ENCODE results near the gene DNAJC5.
"Not testable (repeated sequence)": the region's sequence is repeated elsewhere in the genome, so short reads cannot be mapped to it uniquely, and the experiment has no call there.

Gene DNAJC5, protein sequence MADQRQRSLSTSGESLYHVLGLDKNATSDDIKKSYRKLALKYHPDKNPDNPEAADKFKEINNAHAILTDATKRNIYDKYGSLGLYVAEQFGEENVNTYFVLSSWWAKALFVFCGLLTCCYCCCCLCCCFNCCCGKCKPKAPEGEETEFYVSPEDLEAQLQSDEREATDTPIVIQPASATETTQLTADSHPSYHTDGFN

DNA sequence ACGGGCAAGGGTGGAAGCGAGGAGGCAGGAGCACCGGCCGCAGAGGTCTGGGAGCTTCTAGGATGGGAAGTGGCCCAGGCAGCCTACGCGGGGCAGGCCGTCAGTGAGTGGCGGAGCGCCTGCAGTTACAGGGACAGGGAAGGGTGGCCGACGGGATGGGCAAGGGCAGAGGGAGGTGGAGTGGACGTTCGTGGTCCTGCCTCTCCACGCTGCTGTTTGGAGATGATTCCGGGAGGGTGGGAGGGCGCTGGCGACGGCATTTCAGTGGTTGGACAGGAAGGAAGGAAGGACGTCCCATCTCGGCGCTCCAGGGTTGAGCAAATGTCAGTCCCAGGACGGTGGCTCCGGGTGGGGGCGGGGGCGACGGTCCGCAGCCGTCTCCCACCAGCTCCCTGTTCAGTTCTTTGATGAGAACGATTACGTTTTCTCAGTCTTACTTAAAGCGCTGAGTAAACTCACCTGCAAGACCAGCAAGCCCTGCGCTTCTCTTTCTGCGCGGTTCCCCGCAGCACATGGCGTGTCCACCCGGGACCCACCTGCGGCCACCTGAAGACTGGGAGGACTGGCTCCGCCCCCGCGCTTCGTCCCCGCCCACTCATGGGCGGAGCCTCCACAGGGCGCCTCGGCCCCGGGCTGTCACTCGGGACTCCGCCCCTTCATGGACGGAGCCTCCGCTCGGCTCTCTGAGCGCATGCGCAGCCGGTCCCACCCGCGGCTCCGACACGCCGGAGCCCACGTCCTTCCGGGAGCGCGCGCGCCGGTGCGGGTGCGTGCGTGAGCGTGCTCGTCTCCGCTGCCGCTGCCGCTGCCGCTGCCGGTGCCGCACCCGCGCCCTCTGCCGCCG, at the start of gene DNAJC5:
TSS of gene DNAJC5 (plus strand) at position 769 of the 844 bp plus-strand sequence. CDS start 33,220 bp downstream, outside the sequence.
- H3K4me3 ChIP-seq (ENCODE audit: low read length), result peak within 1 kb of the TSS; percentile 92
- peak; percentile 98 for DNase-seq (ENCODE audit: low read depth)
- H3K9ac ChIP-seq (ENCODE audit: low read length), result peak within 1 kb of the TSS; percentile 95
- no peaks in the 10 kb centered on the region for H3K27me3 ChIP-seq (replicated peaks; ENCODE audit: control insufficient read depth, insufficient read depth, low read length)
- peaks cover 29% of the 10 kb centered on the region for H3K4me1 ChIP-seq (ENCODE audit: control insufficient read depth, insufficient read depth, low read length)
- H3K36me3 ChIP-seq (ENCODE audit: control insufficient read depth, insufficient read depth, low read length, severe bottlenecking), result peaks cover 28% of the 10 kb centered on the region
- H3K9me3 ChIP-seq (ENCODE audit: control insufficient read depth, low read length), result no peaks in the 10 kb centered on the region

DNA sequence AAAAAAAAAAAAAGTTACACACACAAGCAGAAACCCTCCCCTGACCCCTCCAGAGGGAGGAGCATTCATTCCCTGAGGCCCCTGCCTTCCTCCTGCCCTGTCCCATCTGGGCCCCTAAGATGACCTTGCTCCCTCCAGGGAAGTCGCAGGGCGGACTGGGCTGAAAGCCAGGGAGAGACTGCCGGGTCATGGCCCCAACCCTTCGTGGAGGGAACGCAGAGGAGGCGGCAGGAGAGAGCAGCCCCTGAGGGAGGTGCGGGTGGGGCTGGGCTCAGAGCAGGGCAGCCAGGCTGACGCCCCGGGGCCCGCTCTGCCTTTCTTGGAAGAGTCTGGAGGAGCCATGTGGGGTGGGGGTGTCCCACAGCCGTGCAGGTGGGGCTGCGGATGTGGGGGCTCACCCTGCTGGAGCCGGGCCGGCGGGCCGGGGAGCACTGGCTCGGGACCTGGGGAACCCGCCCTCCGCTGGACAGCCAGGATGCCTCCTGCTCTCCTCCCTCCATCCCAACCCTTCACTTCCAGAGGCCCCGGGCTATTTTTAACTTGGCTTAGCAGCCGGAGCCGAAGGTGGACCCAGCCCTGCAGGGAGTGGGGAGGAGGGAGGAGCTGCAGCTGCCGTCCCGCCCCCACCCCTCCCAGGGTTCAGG, 48.7 kb upstream of the DNAJC5 start:
- H3K27me3 ChIP-seq (replicated peaks; ENCODE audit: control insufficient read depth, insufficient read depth, low read length), result peaks cover 30% of the 10 kb centered on the region
- no peak overlapping the region for H3K4me3 ChIP-seq (ENCODE audit: low read length)
- no peaks in the 10 kb centered on the region for H3K36me3 ChIP-seq (ENCODE audit: control insufficient read depth, insufficient read depth, low read length, severe bottlenecking)
- H3K9me3 ChIP-seq (ENCODE audit: control insufficient read depth, low read length), result no peaks in the 10 kb centered on the region
- H3K9ac ChIP-seq (ENCODE audit: low read length), result no peak overlapping the region
- DNase-seq (ENCODE audit: low read depth), result peak; percentile 49
- H3K4me1 ChIP-seq (ENCODE audit: control insufficient read depth, insufficient read depth, low read length), result peaks cover 7% of the 10 kb centered on the region

DNA sequence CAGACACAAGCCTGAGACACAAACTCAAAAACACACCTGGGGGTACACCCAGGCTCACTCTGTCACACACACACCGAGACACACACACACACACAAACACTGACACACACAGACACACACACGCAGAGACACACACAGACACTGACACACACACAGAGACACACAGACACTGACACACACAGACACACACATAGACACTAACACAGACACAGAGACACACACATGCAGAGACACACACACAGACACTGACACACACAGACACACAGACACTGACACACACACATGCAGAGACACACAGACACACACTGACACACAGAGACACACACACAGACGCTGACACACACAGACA, 48.1 kb upstream of the DNAJC5 start:
- Histone ChIP-seq H3K4me1 (ENCODE audit: control insufficient read depth, insufficient read depth, low read length) (peaks cover 7% of the 10 kb centered on the region), H3K27me3 (replicated peaks; ENCODE audit: control insufficient read depth, insufficient read depth, low read length) (peaks cover 30% of the 10 kb centered on the region), H3K9ac (ENCODE audit: low read length) (no peak overlapping the region), H3K9me3 (ENCODE audit: control insufficient read depth, low read length) (no peaks in the 10 kb centered on the region), H3K36me3 (ENCODE audit: control insufficient read depth, insufficient read depth, low read length, severe bottlenecking) (no peaks in the 10 kb centered on the region), H3K4me3 (ENCODE audit: low read length) (no peak overlapping the region)
- DNase-seq (ENCODE audit: low read depth), result no peak

DNA sequence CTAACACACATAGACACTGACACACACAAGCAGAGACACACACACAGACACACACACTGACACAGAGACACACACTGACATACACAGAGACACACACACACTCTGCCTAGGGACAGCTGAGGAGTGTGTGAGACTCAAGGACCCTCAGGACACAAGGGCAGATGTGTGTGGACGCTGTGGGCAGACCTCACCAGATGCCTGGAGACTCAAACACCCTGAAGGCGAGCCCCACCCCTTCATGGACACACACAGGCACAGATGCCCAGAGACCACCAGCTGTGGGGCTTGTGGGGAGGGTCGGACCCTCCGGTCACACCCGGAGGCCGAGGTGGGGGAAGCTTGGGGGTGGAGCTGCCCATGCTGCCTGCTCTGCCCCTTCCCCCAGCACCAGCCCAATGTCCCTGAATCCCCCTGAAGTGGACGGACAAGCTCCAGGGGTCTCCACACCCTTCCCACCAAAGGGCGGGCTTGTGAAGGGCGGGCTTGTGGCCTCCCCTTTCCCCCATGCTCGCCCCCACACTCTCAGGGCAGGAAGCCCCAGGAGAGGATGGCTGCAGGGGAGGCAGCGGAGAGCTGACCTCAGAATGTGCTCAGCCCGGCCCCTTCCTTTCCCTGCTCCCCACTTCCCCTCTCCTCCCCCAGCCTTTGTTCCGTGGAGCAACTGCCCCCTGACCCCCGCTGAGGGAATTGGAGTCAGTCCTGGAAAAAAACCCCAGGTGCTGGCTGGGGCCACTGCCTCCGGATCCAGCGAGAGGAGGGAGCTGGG, 47.5 kb upstream of the DNAJC5 start:
- H3K4me3 ChIP-seq (ENCODE audit: low read length), result no peak overlapping the region
- no peaks in the 10 kb centered on the region for H3K9me3 ChIP-seq (ENCODE audit: control insufficient read depth, low read length)
- H3K36me3 ChIP-seq (ENCODE audit: control insufficient read depth, insufficient read depth, low read length, severe bottlenecking), result no peaks in the 10 kb centered on the region
- peaks cover 30% of the 10 kb centered on the region for H3K27me3 ChIP-seq (replicated peaks; ENCODE audit: control insufficient read depth, insufficient read depth, low read length)
- H3K9ac ChIP-seq (ENCODE audit: low read length), result no peak overlapping the region
- peaks cover 7% of the 10 kb centered on the region for H3K4me1 ChIP-seq (ENCODE audit: control insufficient read depth, insufficient read depth, low read length)
- no peak for DNase-seq (ENCODE audit: low read depth)

DNA sequence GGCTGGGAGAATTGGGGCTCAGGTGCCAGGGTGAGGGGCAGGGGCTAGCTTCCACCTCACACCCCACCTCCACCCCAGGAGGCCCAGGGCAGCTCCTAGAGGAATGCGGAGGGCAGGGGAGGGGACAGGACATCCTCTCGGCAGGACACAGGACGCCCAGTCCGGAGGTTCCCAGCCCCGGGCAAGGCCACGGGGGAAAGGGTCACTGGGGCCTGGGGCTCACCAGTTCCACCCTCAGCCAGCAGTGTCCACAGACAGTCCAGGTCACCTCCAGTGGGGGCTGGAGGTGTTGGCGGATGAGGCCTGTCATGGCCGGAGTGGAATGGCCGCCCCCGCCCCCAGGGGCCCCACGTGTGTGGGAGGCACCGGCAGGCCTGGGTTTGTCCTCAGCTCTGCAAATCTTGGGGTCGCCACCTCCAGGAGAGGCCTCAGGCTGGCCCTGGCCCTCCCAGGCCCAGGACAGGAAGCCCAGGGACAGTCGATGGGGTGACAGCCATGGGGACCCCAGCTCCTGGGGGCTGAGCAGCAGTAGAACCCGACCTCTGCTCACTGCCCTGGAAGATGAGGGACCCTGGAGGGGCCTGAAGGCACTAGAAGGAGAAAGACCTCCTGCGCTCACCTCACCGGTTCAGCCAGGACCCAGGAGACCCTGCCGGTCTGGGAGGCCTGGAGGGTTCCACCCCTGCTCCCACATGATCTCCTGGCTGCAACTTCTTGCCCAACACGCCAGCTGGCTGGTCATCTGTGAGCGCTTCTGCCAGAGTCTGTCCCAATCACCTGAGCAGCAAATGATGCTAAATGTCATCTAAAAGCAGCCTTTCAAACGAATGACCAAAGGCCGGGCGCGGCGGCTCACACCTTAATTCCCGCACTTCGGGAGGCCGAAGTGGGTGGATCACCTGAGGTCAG, 46.7 kb upstream of the DNAJC5 start:
- Histone ChIP-seq H3K9me3 (ENCODE audit: control insufficient read depth, low read length) (no peaks in the 10 kb centered on the region), H3K27me3 (replicated peaks; ENCODE audit: control insufficient read depth, insufficient read depth, low read length) (peaks cover 27% of the 10 kb centered on the region), H3K36me3 (ENCODE audit: control insufficient read depth, insufficient read depth, low read length, severe bottlenecking) (no peaks in the 10 kb centered on the region), H3K4me1 (ENCODE audit: control insufficient read depth, insufficient read depth, low read length) (peaks cover 7% of the 10 kb centered on the region), H3K4me3 (ENCODE audit: low read length) (no peak overlapping the region), H3K9ac (ENCODE audit: low read length) (no peak overlapping the region)
- no peak for DNase-seq (ENCODE audit: low read depth)

DNA sequence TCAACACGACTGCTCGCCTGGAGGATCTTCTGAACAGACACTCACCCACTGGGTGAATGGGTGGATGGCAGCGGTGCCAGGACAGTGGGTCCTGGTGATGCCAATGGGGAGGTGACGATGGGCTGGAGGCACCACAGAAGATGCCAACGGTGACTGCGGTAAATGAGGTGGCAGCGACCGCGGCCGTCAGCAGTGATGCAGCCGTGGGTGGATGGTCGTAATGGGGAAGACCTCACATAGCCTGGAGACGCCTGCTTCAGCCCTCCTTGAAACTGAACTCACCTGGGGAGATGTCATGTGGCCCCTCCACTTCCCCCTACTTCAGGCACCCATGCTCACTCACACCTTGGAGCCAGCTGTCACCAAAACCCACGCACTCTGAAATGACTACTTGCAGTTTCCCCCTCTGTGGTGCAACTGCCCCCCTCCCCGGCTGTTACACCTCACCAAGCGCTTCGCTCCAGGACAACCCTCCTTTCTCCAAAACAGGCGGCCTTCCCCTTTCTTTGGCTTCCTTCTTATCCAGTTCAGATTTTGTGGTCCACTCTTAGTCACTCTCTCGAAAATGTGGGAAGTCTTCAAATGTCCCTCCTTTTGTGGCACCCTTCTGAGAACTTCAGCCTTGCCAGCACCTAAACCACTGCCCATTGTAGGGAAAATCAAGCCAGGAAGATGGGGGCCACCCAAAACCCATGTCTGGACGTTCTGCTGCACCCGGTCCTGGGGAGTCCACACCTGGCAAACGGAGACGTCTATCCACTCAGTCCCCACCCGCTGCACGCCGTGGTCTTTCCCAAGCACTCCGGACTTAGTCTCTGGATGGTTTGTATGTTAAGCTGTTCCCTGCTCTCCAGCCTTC, 44.0 kb upstream of the DNAJC5 start:
- no peak overlapping the region for H3K9ac ChIP-seq (ENCODE audit: low read length)
- no peak for DNase-seq (ENCODE audit: low read depth)
- no peaks in the 10 kb centered on the region for H3K36me3 ChIP-seq (ENCODE audit: control insufficient read depth, insufficient read depth, low read length, severe bottlenecking)
- H3K9me3 ChIP-seq (ENCODE audit: control insufficient read depth, low read length), result no peaks in the 10 kb centered on the region
- peaks cover 10% of the 10 kb centered on the region for H3K27me3 ChIP-seq (replicated peaks; ENCODE audit: control insufficient read depth, insufficient read depth, low read length)
- no peak overlapping the region for H3K4me3 ChIP-seq (ENCODE audit: low read length)
- H3K4me1 ChIP-seq (ENCODE audit: control insufficient read depth, insufficient read depth, low read length), result peaks cover 13% of the 10 kb centered on the region

DNA sequence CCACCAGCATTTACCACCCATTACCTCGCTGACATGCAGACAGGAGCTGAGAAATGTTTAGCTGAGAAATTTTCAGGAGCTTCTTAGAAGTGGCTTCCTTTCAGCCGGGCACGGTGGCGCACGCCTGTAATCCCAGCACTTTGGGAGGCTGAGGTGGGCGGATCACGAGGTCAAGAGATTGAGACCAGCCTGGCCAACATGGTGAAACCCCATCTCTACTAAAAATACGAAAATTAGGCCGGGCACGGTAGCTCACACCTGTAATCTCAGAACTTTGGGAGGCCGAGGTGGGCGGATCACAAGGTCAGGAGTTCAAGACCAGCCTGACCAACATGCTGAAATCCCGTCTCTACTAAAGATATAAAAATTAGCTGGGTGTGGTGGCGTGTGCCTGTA, 43.4 kb upstream of the DNAJC5 start:
- not testable (repeated sequence) for H3K4me1 ChIP-seq (ENCODE audit: control insufficient read depth, insufficient read depth, low read length); H3K9me3 ChIP-seq (ENCODE audit: control insufficient read depth, low read length)

DNA sequence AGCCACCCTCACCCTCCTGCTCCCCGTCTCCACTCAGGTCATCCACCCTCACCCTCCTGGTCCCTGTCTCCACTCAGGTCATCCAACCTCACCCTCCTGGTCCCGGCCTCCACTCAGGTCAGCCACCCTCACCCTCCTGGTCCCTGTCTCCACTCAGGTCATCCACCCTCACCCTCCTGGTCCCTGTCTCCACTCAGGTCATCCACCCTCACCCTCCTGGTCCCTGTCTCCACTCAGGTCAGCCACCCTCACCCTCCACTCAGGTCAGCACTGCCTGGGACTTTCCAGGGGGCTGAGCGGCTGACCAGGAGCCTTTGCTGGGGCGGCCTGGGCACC, 41.2 kb upstream of the DNAJC5 start:
- H3K4me1 ChIP-seq (ENCODE audit: control insufficient read depth, insufficient read depth, low read length), result peaks cover 14% of the 10 kb centered on the region
- not testable (repeated sequence) for H3K36me3 ChIP-seq (ENCODE audit: control insufficient read depth, insufficient read depth, low read length, severe bottlenecking); H3K9ac ChIP-seq (ENCODE audit: low read length); H3K27me3 ChIP-seq (replicated peaks; ENCODE audit: control insufficient read depth, insufficient read depth, low read length); H3K9me3 ChIP-seq (ENCODE audit: control insufficient read depth, low read length); H3K4me3 ChIP-seq (ENCODE audit: low read length); DNase-seq (ENCODE audit: low read depth)

More for the DNA sequence above, 43.4 kb upstream of the DNAJC5 start:
- H3K4me3 ChIP-seq (ENCODE audit: low read length); DNase-seq (ENCODE audit: low read depth); H3K27me3 ChIP-seq (replicated peaks; ENCODE audit: control insufficient read depth, insufficient read depth, low read length); H3K9ac ChIP-seq (ENCODE audit: low read length); H3K36me3 ChIP-seq (ENCODE audit: control insufficient read depth, insufficient read depth, low read length, severe bottlenecking): not testable (repeated sequence)

DNA sequence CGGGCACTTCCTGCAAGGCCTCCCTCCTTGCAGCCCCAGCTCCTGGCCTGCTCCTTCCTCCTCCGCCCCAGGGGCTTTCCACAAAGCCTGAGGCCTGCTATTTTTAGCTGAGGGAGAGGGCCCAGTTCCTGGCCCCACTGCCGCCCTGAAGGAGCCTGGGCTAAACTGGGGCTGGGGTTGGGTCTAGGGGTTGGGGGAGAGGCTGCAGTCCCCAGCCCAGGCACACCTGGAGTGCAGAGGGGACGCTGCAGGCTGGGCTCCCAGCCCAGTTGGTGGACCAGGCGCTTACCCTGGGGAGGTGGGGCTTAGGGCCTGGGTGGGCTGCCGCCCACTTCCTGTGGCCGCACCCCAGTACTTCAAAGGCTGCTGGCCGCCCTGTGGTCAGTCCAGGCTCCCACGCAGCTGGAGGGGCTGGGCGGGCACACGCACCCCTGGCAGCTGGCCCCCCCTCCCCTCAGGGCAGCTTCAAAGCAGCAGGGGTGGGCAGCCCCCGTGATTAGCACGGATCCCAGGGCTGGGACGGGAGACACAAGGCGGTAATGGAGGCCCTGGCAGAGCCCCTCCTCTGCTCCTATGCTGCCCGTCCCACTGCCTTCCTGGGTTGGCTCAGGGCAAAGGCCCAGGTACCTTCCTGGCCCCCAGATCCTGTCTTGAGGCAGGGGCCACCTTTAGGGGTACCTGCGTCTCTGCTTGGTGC, 40.7 kb upstream of the DNAJC5 start:
- H3K9me3 ChIP-seq (ENCODE audit: control insufficient read depth, low read length), result no peaks in the 10 kb centered on the region
- DNase-seq (ENCODE audit: low read depth), result no peak

More for the DNA sequence above, 40.7 kb upstream of the DNAJC5 start:
- Histone ChIP-seq H3K4me1 (ENCODE audit: control insufficient read depth, insufficient read depth, low read length) (peaks cover 14% of the 10 kb centered on the region), H3K27me3 (replicated peaks; ENCODE audit: control insufficient read depth, insufficient read depth, low read length) (no peaks in the 10 kb centered on the region), H3K36me3 (ENCODE audit: control insufficient read depth, insufficient read depth, low read length, severe bottlenecking) (no peaks in the 10 kb centered on the region), H3K4me3 (ENCODE audit: low read length) (no peak overlapping the region), H3K9ac (ENCODE audit: low read length) (peak overlapping the region; percentile 39)
